ENCODE data around the gene FOXD4L6. TPM values are rescaled to one million over a fixed set of nuclear protein-coding genes. Genes with fewer than 3 reads are reported as not detected.
"Not testable (repeated sequence)": the region's sequence is repeated elsewhere in the genome, so short reads cannot be mapped to it uniquely, and the experiment has no call there.

FOXD4L6 gene
- total RNA-seq, 1 experiment from 2014 or later = not detected

DNA sequence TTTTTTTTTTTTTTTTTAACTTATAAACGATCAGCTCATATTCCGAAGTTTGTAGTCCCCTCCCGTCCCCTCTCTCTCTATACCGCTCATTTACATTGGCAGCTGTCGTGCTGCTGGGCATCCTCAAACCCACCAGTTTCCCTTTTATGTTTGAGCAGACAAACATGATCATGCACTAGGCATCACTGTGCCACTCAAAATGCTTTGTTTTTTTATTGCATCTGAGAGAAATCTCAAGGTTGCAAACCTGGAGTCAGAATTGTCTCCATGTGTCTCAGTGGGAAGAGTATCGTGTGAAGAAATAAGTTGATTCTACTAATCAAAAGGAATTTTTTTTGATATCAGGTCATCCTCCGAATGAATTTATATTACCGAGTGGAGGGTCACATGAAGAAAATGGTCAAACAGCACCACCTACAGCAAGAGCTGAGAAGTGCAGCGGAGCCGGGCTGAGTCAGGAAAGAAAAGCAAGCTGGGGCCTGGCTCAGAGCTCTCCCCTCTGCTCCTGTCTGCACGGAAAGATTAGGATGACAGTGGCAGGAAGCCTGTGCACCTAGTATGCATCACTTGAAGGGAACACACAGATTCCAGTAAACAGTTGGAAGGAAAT is 39.9 kb downstream of the FOXD4L6 start:
- Histone ChIP-seq H3K4me3 (ENCODE audit: low read length) (peak overlapping the region; percentile 52; the same call in 1 of the 2 replicates), H2AFZ (ENCODE audit: low read length) (peak overlapping the region; percentile 59; the same call in 1 of the 2 replicates), H3K4me2 (ENCODE audit: low read length) (peak overlapping the region; percentile 77)
- H3K79me2 ChIP-seq (ENCODE audit: low read length); DNase-seq; H3K27ac ChIP-seq (ENCODE audit: low read length); CTCF ChIA-PET; H3K36me3 ChIP-seq (ENCODE audit: low read depth, low read length); H4K20me1 ChIP-seq (ENCODE audit: low read length); BruUV-seq (replicated peaks); POLR2A ChIA-PET (ENCODE audit: unreplicated experiment); H3K9ac ChIP-seq (ENCODE audit: low read length); H3K9me3 ChIP-seq (ENCODE audit: low read length); intact Hi-C loops (cut with micrococcal nuclease); H3F3A ChIP-seq (ENCODE audit: low read length, unreplicated experiment); H3K27me3 ChIP-seq (ENCODE audit: low read length); H3K9me2 ChIP-seq (replicated peaks; ENCODE audit: low read length); H3K4me1 ChIP-seq (ENCODE audit: insufficient read depth, low read length): not testable (repeated sequence)
- ATAC-seq = peak; percentile 72
- TF ChIP-seq, protein P1, sequence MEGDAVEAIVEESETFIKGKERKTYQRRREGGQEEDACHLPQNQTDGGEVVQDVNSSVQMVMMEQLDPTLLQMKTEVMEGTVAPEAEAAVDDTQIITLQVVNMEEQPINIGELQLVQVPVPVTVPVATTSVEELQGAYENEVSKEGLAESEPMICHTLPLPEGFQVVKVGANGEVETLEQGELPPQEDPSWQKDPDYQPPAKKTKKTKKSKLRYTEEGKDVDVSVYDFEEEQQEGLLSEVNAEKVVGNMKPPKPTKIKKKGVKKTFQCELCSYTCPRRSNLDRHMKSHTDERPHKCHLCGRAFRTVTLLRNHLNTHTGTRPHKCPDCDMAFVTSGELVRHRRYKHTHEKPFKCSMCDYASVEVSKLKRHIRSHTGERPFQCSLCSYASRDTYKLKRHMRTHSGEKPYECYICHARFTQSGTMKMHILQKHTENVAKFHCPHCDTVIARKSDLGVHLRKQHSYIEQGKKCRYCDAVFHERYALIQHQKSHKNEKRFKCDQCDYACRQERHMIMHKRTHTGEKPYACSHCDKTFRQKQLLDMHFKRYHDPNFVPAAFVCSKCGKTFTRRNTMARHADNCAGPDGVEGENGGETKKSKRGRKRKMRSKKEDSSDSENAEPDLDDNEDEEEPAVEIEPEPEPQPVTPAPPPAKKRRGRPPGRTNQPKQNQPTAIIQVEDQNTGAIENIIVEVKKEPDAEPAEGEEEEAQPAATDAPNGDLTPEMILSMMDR (conservative IDR thresholded peaks at IDR 0.05; ENCODE audit: low read depth, low read length) = peak; percentile 35; the same call in 1 of the 2 replicates

DNA sequence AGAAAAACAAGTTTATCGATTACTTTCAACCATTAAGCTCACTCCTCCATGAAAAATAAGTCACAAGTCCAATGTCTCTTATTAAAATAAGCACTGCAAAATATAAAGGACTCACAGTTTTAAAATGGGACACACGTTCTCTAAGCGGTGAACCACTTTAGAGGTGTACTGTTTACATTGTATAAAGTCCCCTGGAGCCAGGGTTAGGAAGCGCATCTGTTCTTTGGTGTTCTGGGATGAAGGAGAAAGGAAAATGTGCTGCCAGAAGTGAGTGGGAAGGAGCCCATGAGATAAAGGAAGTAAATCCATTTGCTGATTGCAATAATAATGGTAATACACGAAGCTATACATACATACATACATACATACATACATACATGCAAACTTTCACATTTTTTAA is 40.6 kb downstream of the FOXD4L6 start:
- H3K27me3 ChIP-seq (ENCODE audit: low read length); H3K9ac ChIP-seq (ENCODE audit: low read length); CTCF ChIA-PET; H3K9me3 ChIP-seq (ENCODE audit: low read length); H3K4me2 ChIP-seq (ENCODE audit: low read length); H3K79me2 ChIP-seq (ENCODE audit: low read length); H3K4me3 ChIP-seq (ENCODE audit: low read length); H3F3A ChIP-seq (ENCODE audit: low read length, unreplicated experiment); DNase-seq; H3K9me2 ChIP-seq (replicated peaks; ENCODE audit: low read length); BruUV-seq (replicated peaks); H3K36me3 ChIP-seq (ENCODE audit: low read depth, low read length); H4K20me1 ChIP-seq (ENCODE audit: low read length); intact Hi-C loops (cut with micrococcal nuclease); POLR2A ChIA-PET (ENCODE audit: unreplicated experiment); H2AFZ ChIP-seq (ENCODE audit: low read length); H3K4me1 ChIP-seq (ENCODE audit: insufficient read depth, low read length); H3K27ac ChIP-seq (ENCODE audit: low read length): not testable (repeated sequence)
- peak; percentile 17; the same call in 1 of the 2 replicates for ATAC-seq

DNA sequence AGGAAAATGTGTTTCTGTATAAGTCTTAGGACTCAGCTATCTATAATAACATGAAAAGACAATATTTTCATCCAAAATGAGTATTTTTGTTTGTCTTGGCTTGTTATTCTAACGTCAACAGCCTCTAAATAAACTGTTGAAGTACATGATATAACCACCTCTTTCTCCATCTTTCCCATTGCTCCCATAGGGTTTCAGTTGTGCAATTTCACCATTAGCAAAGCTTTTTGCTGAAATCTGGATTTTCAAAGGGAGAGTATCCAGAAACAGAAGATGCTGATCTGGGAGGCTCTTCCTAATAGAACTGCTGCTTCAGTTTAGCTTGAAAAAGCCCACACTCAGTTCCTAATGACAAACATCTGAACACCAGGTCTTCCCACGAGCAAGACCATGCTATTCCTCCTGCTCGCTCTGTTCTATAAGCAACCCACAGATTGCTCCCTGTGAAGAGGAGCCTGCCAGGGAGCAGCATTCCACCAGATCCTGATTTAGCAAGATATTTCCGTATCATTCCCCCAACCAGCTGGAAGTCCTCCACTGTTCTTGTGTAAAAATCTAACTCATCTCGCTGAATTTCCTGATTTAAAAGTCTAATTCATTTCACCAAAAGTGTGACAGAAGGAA is 41.2 kb downstream of the FOXD4L6 start:
- H3K9me2 ChIP-seq (replicated peaks; ENCODE audit: low read length); intact Hi-C loops (cut with micrococcal nuclease); CTCF ChIA-PET; H3K27ac ChIP-seq (ENCODE audit: low read length); H2AFZ ChIP-seq (ENCODE audit: low read length); H3K79me2 ChIP-seq (ENCODE audit: low read length); BruUV-seq (replicated peaks); H3K36me3 ChIP-seq (ENCODE audit: low read depth, low read length); H3K4me2 ChIP-seq (ENCODE audit: low read length); DNase-seq; ATAC-seq; H4K20me1 ChIP-seq (ENCODE audit: low read length); H3K27me3 ChIP-seq (ENCODE audit: low read length); H3F3A ChIP-seq (ENCODE audit: low read length, unreplicated experiment); H3K9ac ChIP-seq (ENCODE audit: low read length); H3K4me1 ChIP-seq (ENCODE audit: insufficient read depth, low read length); H3K9me3 ChIP-seq (ENCODE audit: low read length); H3K4me3 ChIP-seq (ENCODE audit: low read length); POLR2A ChIA-PET (ENCODE audit: unreplicated experiment): not testable (repeated sequence)

DNA sequence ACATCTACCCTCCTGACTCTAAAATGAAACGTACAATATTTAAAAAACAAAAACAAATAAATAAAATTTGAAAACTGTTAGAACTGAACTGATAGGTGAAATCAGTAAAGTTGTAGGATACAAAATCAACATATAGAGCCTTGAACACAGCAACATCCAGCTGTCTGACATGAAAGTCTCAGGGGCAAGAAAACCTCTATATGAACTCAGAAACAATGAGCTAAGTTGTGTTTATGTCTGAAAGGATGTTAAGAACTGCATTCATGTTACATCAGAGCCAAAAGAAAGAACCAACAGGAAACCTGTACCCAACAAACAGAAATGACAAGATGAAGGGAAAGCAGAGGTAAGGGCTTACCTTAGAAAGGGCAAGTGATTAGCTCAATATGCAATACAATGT is 41.8 kb downstream of the FOXD4L6 start:
- H3K79me2 ChIP-seq (ENCODE audit: low read length); BruUV-seq (replicated peaks); H3K27me3 ChIP-seq (ENCODE audit: low read length); CTCF ChIA-PET; H2AFZ ChIP-seq (ENCODE audit: low read length); DNase-seq; H3K4me3 ChIP-seq (ENCODE audit: low read length); ATAC-seq; H3K9me2 ChIP-seq (replicated peaks; ENCODE audit: low read length); H3F3A ChIP-seq (ENCODE audit: low read length, unreplicated experiment); H4K20me1 ChIP-seq (ENCODE audit: low read length); H3K36me3 ChIP-seq (ENCODE audit: low read depth, low read length); H3K27ac ChIP-seq (ENCODE audit: low read length); intact Hi-C loops (cut with micrococcal nuclease); H3K4me2 ChIP-seq (ENCODE audit: low read length); H3K9me3 ChIP-seq (ENCODE audit: low read length); H3K9ac ChIP-seq (ENCODE audit: low read length); POLR2A ChIA-PET (ENCODE audit: unreplicated experiment): not testable (repeated sequence)
- H3K4me1 ChIP-seq (ENCODE audit: insufficient read depth, low read length) = peaks cover 11% of the 10 kb centered on the region

DNA sequence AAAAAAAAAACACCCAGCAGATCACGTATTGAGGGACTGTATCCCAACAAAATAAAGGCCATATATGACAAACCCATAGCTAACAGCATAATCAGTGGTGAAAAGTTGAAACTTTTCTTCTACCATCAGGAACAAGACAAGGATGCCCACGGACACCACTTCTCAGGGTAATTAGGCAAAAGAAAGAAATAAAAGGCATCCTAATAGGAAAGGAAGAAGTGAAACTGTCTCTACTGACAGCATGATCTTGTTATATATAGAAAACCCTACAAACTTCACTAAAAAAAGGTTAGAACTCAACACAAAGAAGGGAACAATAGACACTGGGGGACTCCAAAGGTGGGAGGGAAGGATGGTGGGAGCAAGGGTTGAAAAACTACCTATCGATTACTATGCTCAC is 42.3 kb downstream of the FOXD4L6 start:
- POLR2A ChIA-PET (ENCODE audit: unreplicated experiment); CTCF ChIA-PET; BruUV-seq (replicated peaks): not testable (repeated sequence)

DNA sequence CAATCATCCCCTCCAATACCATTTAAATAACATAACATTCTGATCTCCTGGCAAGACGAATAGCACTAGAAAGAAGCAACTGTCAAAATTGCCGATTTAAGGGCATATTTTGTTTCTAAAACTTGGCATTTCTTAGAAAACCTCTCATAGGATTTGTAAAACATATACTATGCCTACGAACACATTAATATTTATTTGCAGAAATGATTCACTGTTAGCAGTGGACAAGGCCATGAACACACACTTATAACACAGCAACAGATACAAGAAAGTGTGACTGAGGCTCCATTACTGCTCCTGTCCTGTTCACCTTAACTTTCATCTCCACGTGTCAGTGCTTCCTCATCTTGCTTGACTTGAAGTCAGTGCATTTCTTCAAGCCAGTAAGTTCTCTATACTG is 46.1 kb downstream of the FOXD4L6 start:
- BruUV-seq (replicated peaks) = TSS peak; percentile 58
- 0 out of 2 replicates have a peak overlapping the region, but pooled peaks have one; percentile 29 for H3K4me3 ChIP-seq (ENCODE audit: low read length)
- H3K36me3 ChIP-seq (ENCODE audit: low read depth, low read length); CTCF ChIA-PET; H2AFZ ChIP-seq (ENCODE audit: low read length); H3K9ac ChIP-seq (ENCODE audit: low read length); H4K20me1 ChIP-seq (ENCODE audit: low read length); POLR2A ChIA-PET (ENCODE audit: unreplicated experiment); H3K9me2 ChIP-seq (replicated peaks; ENCODE audit: low read length); H3K9me3 ChIP-seq (ENCODE audit: low read length); intact Hi-C loops (cut with micrococcal nuclease); H3F3A ChIP-seq (ENCODE audit: low read length, unreplicated experiment); H3K27me3 ChIP-seq (ENCODE audit: low read length); H3K79me2 ChIP-seq (ENCODE audit: low read length): not testable (repeated sequence)
- peak overlapping the region; percentile 61 for H3K4me2 ChIP-seq (ENCODE audit: low read length)
- DNase-seq (peak; percentile 68), ATAC-seq (peak; percentile 64)
- H3K4me1 ChIP-seq (ENCODE audit: insufficient read depth, low read length) = peaks cover 19% of the 10 kb centered on the region
- peak overlapping the region; percentile 17 for H3K27ac ChIP-seq (ENCODE audit: low read length)

More for the DNA sequence above, 42.3 kb downstream of the FOXD4L6 start:
- H4K20me1 ChIP-seq (ENCODE audit: low read length); H3F3A ChIP-seq (ENCODE audit: low read length, unreplicated experiment); ATAC-seq; intact Hi-C loops (cut with micrococcal nuclease); H3K9ac ChIP-seq (ENCODE audit: low read length); H3K27me3 ChIP-seq (ENCODE audit: low read length); DNase-seq; H3K9me3 ChIP-seq (ENCODE audit: low read length); H3K79me2 ChIP-seq (ENCODE audit: low read length); H3K4me2 ChIP-seq (ENCODE audit: low read length); H3K9me2 ChIP-seq (replicated peaks; ENCODE audit: low read length); H3K36me3 ChIP-seq (ENCODE audit: low read depth, low read length); H2AFZ ChIP-seq (ENCODE audit: low read length); H3K27ac ChIP-seq (ENCODE audit: low read length); H3K4me3 ChIP-seq (ENCODE audit: low read length): not testable (repeated sequence)
- H3K4me1 ChIP-seq (ENCODE audit: insufficient read depth, low read length) = peaks cover 11% of the 10 kb centered on the region
